Measurements from ENCODE around the gene CLRN1. TPM values are rescaled to one million over a fixed set of nuclear protein-coding genes. Genes with fewer than 3 reads are reported as not detected.

CLRN1 gene
- total RNA-seq, 1 donor from 2014 or later, result not detected

DNA sequence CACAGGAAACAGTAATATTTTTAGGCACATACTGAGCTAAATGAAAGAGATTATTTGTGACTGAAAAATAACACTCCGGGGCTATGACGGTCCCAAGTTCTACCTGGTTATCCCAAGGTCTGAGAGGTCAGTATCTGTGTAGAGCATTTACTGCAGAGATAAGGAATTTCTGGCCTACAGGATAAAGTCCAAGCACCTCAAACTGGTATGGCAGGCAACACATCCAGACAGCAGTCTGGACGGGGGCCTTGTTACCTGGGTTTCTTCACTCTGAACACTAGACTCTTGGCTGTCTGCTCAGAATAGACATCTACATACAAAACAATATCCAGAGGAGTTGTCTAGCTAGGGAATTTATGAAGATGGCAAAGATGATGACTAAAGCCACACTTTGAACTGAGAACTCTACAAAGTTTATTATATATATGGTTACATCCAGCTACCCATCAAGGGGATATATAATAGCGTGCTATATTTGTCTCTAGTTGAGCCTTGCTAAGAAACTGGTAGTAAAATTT lies 42.0 kb upstream of the CLRN1 start:
- Histone ChIP-seq H3K27ac (no peak overlapping the region), H3K9me3 (no peaks in the 10 kb centered on the region), H3K27me3 (no peaks in the 10 kb centered on the region), H3K4me3 (no peak overlapping the region), H3K4me1 (no peaks in the 10 kb centered on the region), H3K36me3 (no peaks in the 10 kb centered on the region)
- DNase-seq (ENCODE audit: extremely low spot score in 2 of 2), result no peak
- intact Hi-C loops (cut with DNase I), result no loop called here
- TF ChIP-seq POLR2A (IDR thresholded peaks at IDR 0.05) (no peak), POLR2AphosphoS5 (IDR thresholded peaks at IDR 0.05; ENCODE audit: insufficient read depth in 1 of 2, low read depth in 1 of 2) (no peak)
- TF ChIP-seq, protein P1, sequence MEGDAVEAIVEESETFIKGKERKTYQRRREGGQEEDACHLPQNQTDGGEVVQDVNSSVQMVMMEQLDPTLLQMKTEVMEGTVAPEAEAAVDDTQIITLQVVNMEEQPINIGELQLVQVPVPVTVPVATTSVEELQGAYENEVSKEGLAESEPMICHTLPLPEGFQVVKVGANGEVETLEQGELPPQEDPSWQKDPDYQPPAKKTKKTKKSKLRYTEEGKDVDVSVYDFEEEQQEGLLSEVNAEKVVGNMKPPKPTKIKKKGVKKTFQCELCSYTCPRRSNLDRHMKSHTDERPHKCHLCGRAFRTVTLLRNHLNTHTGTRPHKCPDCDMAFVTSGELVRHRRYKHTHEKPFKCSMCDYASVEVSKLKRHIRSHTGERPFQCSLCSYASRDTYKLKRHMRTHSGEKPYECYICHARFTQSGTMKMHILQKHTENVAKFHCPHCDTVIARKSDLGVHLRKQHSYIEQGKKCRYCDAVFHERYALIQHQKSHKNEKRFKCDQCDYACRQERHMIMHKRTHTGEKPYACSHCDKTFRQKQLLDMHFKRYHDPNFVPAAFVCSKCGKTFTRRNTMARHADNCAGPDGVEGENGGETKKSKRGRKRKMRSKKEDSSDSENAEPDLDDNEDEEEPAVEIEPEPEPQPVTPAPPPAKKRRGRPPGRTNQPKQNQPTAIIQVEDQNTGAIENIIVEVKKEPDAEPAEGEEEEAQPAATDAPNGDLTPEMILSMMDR (IDR thresholded peaks at IDR 0.05), result no peak

DNA sequence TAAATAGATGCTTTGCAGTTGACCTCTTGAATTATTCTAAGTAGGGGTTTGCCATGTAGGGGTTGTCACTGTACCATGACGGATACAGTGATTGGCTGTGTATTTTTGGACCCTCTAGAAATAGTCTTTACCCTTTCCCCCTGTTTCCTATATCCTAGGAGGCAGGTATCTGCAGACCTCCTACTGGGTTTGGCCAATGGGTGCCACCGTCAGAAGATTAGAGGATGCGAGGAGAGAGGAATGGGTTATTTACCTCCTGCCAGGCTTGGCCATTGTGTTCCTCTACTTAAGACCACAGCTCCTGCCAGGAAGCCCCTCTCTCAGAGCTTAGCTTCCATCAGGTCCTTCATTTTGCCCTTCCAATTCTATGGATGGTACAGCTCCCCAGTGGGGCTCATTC lies 40.2 kb upstream of the CLRN1 start:
- no peaks in the 10 kb centered on the region for H3K27me3 ChIP-seq
- H3K36me3 ChIP-seq, result no peaks in the 10 kb centered on the region
- TF ChIP-seq, protein P1 (IDR thresholded peaks at IDR 0.05), result no peak
- TF ChIP-seq POLR2AphosphoS5 (IDR thresholded peaks at IDR 0.05; ENCODE audit: insufficient read depth in 1 of 2, low read depth in 1 of 2) (no peak), POLR2A (IDR thresholded peaks at IDR 0.05) (no peak)
- no peaks in the 10 kb centered on the region for H3K9me3 ChIP-seq
- no peaks in the 10 kb centered on the region for H3K4me1 ChIP-seq
- intact Hi-C loops (cut with DNase I), result no loop called here
- no peak for DNase-seq (ENCODE audit: extremely low spot score in 2 of 2)
- H3K27ac ChIP-seq, result no peak overlapping the region
- H3K4me3 ChIP-seq, result no peak overlapping the region

DNA sequence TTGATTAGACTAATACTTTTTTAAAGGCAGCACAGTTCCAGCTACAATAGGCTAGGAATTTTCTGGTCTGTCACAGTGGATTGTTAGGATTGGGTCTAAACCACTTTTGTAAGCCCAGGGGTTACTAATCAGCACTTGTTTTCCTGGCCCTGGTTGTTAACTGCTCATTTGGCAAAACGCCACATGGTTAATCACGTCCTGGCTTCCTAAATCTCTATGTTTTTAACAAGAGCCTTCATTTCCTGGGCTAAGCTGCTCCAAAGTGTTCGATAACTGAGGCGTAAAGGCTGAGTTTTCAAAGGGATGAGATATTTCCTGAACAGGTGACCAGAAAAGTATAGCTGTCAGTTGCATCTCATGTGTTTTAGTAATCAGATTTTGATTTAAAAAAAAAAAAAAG lies 38.9 kb upstream of the CLRN1 start:
- Histone ChIP-seq H3K27me3 (no peaks in the 10 kb centered on the region), H3K4me3 (no peak overlapping the region), H3K36me3 (no peaks in the 10 kb centered on the region), H3K27ac (no peak overlapping the region), H3K9me3 (no peaks in the 10 kb centered on the region), H3K4me1 (no peaks in the 10 kb centered on the region)
- intact Hi-C loops (cut with DNase I), result no loop called here
- TF ChIP-seq, protein P1 (IDR thresholded peaks at IDR 0.05), result no peak
- TF ChIP-seq POLR2A (IDR thresholded peaks at IDR 0.05) (no peak), POLR2AphosphoS5 (IDR thresholded peaks at IDR 0.05; ENCODE audit: insufficient read depth in 1 of 2, low read depth in 1 of 2) (no peak)
- DNase-seq (ENCODE audit: extremely low spot score in 2 of 2), result no peak

DNA sequence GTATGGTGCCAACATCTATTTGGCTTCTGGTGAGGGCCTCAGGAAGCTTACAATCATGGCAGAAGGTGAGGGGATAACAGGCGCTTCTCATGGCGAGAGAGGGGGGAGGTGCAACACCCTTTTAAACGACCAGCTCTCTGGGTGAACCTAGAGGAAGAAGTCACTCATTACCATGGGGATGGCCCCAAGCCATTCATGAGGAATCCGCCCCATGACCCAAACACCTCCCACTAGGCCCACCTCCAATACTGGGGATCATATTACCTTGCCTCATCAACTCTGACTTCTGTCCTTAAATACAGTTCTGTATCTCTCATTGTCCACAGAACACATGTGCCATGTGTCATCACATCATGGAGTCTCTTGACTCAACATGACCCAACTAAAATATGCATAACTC lies 37.5 kb upstream of the CLRN1 start:
- Histone ChIP-seq H3K4me1 (no peaks in the 10 kb centered on the region), H3K4me3 (no peak overlapping the region), H3K36me3 (no peaks in the 10 kb centered on the region), H3K27ac (no peak overlapping the region), H3K27me3 (no peaks in the 10 kb centered on the region), H3K9me3 (no peaks in the 10 kb centered on the region)
- TF ChIP-seq POLR2A (IDR thresholded peaks at IDR 0.05) (no peak), POLR2AphosphoS5 (IDR thresholded peaks at IDR 0.05; ENCODE audit: insufficient read depth in 1 of 2, low read depth in 1 of 2) (no peak)
- TF ChIP-seq, protein P1 (IDR thresholded peaks at IDR 0.05), result no peak
- intact Hi-C loops (cut with DNase I), result no loop called here
- no peak for DNase-seq (ENCODE audit: extremely low spot score in 2 of 2)

DNA sequence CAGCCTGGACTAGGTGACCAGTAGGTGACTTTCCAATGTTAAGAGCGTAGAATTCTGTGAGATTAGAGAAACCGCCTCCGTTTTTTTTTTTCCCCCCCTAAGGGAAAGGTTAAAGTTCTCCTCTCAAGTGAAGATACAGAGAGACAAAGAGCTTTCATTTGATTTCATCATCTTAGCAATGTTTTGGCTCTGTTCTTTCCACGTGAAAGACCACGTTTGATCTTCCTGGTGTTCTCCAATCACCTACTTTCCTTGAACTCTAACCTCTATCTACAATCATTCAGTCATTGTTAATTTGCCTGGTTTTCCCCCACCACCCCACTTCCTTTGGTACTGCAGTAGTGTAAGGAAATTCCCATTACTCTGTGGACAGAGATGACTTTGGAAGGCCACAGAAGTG lies 36.9 kb upstream of the CLRN1 start:
- DNase-seq (ENCODE audit: extremely low spot score in 2 of 2), result no peak
- TF ChIP-seq POLR2AphosphoS5 (IDR thresholded peaks at IDR 0.05; ENCODE audit: insufficient read depth in 1 of 2, low read depth in 1 of 2), result no peak
- TF ChIP-seq POLR2A (IDR thresholded peaks at IDR 0.05), result no peak
- TF ChIP-seq, protein P1 (IDR thresholded peaks at IDR 0.05), result no peak
- no peak overlapping the region for H3K4me3 ChIP-seq
- no peaks in the 10 kb centered on the region for H3K27me3 ChIP-seq
- no peaks in the 10 kb centered on the region for H3K4me1 ChIP-seq
- intact Hi-C loops (cut with DNase I), result no loop called here
- no peak overlapping the region for H3K27ac ChIP-seq
- H3K36me3 ChIP-seq, result no peaks in the 10 kb centered on the region
- H3K9me3 ChIP-seq, result no peaks in the 10 kb centered on the region

Data from vagina (tissue), 2 donors.